HG03342 (cell line): ENCODE results near the gene ABHD17C.
"Not testable (repeated sequence)": the region's sequence is repeated elsewhere in the genome, so short reads cannot be mapped to it uniquely, and the experiment has no call there.

ENCODE experiments used
- ATAC-seq: cut with Tn5 transposase; IDR thresholded peaks from one replicate; pipeline ENCODE4 v1.9.1; 2021; ENCODE audit warnings: mild to moderate bottlenecking, moderate library complexity; ENCODE audit not compliant: unreplicated experiment

Gene ABHD17C

DNA sequence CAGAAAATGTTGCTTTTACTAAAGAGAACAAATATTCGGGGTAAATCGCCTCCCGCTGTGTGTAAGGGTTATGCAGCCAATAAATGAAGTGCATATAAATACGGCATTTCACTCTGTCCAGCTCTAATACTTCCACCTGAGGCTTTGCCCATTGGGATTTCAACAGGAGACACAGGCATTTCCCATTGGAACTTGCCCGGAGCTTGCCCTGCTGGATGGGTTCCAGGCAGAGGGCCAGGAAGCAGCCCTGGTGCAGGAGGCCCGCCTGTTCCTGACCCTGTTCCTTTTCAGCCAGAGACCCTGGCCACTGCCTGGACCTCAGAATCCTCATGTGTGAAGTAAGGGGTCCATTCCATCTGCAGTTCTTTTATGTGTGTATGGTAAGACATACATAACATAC is 66.6 kb downstream of the ABHD17C start:
- ATAC-seq, result no peak

DNA sequence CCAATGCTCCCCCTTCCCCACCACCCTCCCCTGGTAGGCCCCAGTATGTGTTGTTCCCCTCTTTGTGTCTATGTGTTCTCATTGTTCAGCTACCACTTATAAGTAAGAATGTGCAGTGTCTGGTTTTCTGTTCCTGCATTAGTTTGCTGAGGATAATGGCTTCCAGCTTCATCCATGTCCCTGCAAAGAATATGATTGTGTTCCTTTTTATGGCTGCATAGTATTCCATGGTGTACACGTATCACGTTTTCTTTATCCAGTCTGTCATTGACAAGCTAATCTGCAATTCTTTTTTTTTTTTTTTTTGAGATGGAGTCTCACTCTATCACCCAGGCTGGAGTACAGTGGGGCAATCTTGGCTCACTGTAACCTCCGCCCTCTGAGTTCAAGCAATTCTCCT is 68.1 kb downstream of the ABHD17C start:
- ATAC-seq, result not testable (repeated sequence)

DNA sequence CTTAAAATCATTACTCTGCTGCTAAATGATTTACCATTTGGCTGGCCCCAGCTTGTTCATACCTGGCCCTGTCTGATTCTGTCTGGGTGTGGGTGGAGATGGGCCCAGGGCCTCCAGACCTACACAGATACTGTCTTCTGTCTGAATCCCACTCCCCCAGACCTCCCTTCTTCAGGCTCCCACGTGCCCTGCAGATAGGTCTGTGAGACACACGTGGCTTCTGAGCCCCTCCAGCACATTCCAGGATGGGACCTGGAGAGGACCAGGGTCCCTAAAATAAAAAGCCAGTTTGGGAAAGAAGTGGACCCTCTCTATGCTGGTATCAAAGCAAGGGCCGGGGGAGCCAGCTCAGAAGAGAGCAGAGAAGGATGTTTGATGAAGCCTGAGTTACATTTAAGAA is 69.4 kb downstream of the ABHD17C start:
- ATAC-seq, result no peak

DNA sequence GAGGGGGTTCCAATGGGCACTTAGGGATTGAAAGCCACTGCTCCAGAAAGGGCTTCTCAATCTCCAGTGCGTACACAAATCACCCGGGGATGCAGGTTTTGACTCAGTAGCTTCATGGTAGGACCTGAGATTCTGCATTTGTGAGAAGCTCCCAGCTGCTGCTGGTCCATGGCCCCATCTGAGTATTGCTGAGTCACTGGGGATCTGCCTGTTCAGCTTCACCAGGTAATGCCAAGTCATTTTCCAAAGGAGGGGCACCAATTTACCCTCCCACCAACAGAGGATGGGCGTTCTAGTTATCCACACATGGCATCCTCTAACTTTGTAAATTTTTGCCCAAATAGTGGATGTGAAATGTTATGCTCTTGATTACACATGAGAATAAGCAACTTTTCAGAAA is 71.2 kb downstream of the ABHD17C start:
- no peak for ATAC-seq

DNA sequence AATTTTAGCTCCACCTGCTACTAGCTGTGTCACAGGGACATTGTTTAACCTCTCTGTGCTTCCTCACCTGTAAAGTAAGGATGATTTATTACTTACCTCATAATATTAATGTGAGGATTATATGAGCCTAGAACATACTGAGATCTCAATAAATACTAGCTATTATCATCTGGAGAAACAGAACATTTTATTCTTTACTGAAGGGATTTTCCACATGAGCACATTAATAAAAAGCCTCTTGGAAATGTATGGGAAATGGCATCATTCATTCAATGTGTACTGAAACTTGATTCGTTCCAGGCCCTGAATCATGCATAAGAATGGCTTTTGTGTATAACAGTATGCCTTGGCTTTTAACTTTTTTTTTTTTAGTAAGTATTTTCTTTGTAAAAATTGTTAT is 73.0 kb downstream of the ABHD17C start:
- ATAC-seq, result no peak

DNA sequence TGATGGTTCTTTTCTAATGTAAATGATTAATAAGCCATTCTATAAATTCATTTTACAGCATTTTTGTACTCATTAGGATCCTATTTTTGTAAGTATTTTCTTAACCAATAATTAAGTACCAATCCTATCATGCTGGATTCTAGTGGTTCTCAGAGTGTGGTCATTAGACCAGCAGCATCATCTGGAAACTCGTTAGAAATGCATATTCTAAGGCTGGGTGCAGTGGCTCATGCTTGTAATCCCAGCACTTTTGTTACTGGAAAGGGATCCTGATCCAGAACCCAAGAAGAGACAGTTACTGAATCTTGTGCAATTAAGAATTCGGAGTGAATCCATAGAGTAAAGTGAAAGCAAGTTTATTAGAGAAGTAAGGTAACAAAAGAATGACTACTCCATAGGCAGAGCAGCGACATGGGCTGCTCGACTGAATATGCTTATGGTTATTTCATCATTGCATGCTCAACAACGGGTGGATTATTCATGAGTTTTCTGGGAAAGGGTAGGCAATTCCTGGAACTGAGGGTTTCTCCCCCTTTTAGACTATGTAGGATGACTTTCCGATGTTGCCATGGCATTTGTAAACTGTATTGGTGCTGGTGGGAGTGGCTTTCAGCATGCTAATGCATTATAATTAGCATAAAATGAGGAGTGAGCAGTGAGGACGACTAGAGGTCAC is 74.2 kb downstream of the ABHD17C start:
- ATAC-seq, result no peak

DNA sequence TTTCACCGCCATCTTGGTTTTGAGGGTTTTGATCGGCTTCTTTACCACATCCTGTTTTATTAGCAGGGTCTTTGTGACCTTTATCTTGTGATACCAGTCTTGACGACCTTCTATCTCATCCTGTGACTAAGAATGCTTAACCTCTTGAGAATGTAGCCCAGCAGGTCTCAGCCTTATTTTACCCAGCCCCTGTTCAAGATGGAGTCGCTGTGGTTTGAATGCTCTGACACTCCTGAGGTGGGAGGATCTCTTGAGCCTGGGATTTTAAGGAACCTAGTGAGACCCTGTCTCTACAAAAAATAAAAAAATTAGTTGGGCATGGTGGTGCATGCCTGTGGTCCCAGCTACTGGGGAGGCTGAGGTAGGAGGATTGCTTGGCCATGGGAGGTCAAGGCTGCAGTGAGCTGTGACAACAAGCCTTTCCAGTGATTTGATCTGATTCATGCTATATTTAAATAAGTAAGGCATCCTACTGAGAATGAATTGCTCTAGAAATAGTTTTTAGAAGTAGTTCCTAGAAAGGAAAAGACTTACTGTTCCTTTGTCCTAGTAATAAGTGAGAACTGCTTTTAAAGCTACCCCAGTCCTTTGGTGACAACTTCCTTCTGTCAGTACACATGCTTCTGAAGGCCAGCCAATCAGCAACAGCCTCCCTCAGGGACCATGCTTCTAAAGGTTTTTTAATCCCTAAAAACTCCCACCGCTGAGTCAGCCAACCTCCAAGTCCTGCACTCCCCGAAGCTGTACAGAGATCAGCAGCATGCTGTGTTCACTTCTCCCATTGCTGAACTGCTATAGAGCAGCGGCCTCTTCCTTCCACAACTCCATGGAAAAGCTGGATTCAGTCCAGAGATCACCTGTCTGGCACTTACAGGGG is 75.0 kb downstream of the ABHD17C start:
- ATAC-seq, result no peak

DNA sequence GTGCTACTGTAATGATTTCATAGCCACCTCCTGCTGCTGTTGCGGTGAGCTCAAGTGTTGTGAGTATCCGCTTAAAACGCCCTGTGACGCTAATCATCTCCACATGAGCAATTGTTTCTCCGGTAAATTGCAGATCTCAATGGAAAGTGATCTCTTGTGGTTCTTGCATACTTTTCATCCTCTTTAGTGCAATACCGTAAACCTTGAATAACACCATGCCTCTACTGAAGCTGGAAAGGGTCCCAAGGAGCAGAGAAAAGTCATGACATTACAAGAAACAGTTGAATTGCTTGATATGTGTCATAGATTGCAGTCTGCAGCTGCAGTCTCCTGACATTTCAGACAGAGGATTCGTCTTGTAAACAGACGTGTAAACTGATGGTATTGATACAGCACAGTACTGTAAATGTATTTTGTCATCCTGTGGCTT is 78.0 kb downstream of the ABHD17C start:
- ATAC-seq, result no peak

DNA sequence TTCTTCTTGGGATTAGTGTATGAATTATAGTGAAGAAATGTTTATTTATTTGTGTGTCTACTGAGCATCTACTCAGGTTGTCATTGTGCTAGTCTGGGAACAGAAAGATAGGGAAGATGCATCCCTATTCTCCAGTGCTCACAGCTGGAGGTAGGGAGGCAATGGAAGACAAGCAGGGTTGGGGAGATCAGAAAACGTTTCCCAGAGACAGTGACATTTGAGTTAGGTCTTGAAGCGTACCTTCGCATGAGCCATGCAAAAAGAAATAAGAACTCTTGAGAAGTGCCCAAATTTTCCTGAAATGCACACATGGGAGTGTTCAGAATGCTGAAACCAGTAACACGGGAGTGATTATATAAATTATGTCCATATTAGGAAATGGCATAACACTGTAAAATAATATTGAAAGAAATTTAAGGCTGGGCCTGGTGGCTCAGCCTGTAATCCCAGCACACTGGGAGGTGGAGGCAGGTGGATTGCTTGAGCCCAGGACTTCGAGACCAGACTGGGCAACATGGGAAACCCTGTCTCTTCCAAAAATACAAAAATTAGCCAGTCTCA is 78.8 kb downstream of the ABHD17C start:
- no peak for ATAC-seq

DNA sequence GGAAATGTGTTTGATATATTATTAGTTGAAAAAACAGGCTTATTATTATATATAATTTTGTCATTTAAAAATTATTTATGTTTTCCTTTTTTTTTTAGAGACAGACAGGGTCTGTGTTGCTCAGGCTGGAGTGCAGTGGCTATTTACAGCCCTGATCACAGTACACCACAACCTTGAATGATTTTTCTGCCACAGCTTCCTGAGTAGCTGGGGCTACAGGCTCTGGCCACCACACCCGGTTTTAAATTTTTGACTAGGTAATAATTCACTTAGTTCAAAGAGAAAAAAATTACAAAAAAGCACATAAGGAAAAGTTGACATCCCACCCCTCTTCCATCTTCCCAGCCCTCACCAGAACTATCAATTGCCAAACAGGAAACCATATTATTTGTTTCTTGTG is 79.4 kb downstream of the ABHD17C start:
- no peak for ATAC-seq

DNA sequence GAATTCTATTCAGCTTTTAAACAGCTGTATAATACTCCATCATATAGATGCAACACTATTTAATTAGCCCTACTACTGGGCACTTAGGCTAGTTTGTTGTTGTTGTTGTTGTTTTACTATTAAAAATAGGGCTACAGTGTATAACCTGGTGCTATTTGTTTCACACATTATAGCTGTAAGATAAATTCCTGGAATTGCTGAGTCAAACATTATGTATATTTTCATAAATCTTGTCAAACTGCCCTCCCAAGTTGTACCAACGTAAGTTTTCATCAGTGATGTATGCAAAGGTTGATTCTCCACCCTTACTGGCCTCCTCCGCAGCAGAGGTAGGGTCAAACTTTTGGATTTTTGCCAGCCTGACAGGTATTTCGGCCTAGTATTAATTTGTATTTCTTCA is 80.2 kb downstream of the ABHD17C start:
- ATAC-seq, result no peak

DNA sequence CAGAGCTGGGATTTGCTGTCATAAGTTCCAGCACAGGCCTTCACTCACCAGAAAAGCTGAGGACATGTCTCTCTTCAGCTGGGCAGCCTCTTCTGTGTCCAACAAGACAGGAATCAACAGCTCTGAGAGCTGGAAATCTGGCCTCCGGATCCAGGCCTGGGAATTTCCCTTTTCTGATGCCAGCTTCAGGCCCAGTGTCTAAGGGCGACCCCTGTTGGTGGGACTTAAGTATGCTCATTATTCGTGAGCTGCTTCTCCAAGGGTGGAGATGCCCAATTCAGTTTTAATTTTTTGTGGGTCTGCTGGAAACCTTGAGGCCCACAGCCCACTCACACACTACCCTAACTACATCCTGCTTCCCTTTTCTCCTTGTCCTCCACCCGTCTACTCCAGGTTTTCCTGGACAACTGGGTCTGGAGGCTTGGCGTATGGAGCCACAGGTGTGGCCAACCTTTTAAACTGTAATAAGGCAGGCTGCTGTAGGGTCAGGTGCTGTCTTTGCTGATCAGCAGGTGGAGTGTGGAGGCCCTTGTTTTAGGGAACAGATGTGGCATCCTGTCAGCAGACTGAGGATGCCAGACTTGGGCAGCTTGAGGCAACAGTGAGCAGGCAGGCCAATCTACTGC is 81.4 kb downstream of the ABHD17C start:
- no peak for ATAC-seq

DNA sequence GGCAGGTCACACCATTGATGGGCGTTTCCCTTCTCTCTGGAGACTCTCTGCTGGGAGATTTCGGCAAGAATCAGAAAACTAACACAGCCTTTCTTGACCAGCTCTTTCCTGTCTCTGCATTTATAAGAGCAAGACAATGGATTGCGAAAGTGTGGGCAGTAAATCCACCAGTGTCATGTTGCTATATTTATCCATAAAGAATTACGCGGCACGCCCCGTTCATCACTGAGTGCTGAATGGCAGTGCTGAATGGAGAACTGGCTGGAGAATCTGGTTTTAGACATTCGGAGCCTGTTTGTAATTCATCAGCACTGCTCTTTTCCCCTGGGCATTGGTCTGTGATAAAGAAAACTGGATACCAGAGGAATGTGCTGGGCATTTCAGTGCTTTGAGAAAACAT is 82.0 kb downstream of the ABHD17C start:
- ATAC-seq, result no peak

DNA sequence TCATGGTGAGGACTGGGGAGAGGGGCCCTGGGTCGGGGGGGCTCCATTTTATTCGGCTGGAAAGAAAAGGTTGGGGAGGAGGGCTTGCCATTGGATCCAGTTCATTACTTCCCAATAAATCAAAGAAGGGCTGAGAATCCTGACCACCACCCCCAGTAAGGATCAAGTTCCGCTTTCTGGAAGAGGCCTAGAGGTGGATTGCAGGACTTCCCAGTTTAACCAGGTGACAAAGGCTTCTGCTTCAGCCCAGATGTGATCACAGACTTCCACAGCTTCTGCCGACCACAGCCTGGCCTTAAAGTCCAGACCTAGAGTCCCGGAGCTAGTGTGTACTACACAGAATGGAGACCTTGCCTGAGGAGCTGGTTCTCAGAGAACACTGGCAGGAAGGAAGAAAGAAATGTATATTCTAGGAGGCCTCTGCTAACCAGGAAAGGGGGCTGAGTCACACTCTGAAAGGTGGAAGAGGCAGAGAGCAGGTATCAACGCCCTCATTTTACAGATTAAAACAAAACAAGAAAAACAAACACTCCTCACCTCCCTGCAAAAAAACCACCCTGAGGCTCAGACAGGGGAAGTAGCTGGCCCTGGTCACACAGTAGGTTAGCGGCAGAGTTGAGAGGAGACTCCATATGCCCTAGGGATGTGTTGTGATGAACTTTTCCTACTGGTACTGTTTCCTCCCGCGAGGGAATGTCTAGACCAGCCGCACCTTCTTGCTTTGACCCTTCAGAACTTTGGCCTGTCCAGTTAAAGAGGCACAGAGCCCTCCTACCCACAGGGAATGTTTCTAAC is 82.9 kb downstream of the ABHD17C start:
- no peak for ATAC-seq

DNA sequence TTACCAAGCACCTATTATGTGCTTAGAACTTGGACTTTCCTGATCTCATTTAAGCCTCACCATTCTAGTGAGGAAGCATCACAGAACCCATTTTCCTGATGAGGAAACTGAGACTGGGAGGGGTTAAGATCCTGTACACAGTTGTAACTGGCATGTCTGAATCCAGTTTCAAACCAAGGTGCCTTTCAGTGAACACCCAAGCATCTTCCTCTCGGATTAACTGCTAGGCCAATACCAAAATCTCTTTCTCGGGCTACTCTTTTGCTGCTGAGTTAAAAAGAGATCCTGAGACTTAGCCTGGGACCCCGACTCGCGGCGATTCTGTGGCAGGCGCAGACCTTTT is 83.5 kb downstream of the ABHD17C start:
- ATAC-seq, result no peak

DNA sequence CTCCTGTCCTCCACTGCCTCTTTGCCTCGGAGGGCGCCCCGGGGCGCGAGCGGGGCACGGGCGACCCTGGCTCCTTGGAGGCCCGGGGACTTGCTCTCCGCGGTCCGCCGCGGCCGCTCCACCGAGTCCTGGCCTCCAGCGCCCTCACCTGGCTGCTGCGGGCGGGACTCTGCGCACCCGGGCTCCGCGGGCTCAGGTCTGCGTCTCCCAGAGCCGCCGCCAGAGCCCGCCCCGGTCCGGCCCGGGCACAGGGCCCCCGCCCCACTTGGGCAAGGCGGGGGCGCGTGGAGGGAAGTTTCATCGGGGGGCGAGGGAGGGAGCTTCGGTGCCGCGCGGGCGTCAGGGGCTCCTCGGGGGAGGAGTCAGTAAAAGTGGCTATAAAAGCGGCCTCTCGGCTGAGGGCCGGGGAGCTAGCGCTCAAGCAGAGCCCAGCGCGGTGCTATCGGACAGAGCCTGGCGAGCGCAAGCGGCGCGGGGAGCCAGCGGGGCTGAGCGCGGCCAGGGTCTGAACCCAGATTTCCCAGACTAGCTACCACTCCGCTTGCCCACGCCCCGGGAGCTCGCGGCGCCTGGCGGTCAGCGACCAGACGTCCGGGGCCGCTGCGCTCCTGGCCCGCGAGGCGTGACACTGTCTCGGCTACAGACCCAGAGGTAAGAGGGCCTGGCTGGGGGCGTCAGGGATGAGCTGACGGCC is 84.0 kb downstream of the ABHD17C start, which contains the start of gene CEMIP:
CEMIP (plus strand) TSS at position 407 of the 694 bp plus-strand sequence. CDS start 94,510 bp downstream, outside the sequence.
- ATAC-seq, result no peak

DNA sequence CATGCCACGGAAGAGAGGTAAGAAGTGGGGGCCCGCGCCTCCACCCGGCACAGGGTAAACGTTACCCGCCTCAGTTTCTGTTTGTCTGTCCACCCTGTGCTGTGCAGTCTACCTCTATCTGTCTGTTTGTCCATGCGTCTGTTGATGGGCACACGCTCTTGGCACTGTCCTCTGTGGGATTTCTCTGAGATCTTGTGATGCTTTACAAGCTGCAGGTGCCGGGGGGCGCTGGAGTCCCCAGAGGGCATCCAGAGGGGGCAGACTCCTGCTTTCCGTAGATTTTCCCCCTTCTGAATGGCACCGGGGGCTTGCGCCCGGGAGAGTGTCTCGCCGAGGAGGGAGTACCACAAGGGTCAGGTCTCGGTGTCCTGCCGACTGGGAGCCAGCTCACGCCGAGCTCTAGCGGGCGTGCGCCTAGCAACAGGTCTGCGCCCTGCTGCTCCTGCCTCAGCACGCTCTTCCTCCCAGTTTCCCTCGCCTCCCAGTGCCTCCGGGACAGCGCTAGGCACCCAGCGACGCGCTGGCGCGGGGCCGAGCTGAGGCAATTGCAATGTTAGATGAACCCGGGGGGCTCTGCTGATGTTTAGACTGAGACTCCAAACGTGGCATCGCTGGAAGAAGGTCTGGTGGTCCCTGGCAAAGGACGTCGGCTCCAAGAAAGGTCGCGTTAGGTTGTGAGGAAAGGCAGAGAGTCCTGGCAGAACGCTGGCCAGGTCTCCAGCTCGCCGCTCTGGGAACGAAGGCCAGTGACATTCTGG is 84.7 kb downstream of the ABHD17C start:
- ATAC-seq, result no peak

DNA sequence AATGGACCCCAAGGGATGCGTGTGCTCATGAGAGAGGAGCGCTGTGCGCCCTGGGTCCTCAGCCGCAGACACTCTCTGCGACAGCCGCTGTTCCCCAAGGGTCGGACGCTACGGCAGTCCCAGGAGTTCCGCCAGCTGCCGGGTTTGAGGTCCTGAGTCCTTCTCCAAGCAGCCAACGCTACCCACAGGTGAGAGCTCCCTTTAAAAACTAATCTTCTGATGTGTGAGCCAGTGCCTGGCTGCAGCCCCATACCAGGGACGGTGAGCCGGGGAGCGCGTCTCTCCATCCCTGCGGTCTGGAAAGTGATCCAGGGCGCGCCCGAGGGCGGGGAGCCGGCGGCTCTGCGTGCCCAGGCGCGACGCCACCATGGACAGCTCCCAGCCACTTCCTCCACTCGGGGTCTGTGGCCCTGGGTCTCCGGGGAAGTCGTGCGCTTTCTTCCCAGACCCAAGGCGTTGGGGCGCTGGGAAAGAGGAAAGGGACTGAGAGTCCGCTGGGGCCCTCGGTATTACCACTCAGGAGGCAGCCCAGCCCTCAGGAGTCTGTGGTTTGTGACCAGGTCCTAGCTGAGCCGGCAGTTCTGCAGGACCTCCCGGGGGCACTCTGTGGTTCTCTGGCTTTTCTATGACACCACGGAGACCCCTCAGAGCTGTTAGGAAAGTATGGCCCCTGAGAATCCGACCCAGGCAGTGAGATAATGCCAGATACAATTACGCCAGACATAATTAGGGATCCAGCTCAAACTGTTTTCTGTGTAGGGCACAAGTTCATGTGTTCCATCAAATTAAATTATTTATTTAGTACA is 85.5 kb downstream of the ABHD17C start:
- no peak for ATAC-seq

DNA sequence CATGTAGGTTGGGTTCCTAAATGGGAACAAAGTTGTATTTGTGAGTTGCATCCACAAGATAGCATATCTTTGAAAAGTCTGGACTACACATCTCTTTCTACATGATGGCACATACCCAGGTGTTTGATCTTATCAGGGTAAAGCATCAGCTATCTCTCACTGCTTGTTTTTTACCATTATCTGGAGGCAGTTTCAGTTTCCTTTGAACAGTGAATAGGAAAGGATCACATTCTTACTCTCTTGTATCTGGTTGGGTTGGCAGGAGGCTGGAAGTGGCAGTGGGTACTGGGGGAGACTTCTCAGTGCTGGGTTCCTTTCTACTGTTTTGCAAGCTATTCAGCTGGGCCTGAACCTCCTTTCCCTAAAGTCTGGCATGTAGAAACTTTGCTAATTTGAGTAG is 88.2 kb downstream of the ABHD17C start:
- ATAC-seq, result no peak
